AG04449 (cell line): ENCODE measurements around the gene EIF1.
A peak's percentile ranks its signal among the peaks of the same experiment; 100 is the strongest.

ENCODE experiments used
- CTCF ChIA-PET: fragments of 350-600 bp; formaldehyde crosslinking; extraction: SDS; loops from one replicate; lab custom pipeline; 2021; ENCODE audit warnings: antibody characterized with exemption; lab: Yijun Ruan, JAX
- POLR2A ChIA-PET: fragments of 400-600, 350-600 bp; formaldehyde crosslinking; extraction: SDS; loops from one replicate; lab custom pipeline; 2020; ENCODE audit warnings: antibody characterized with exemption, inconsistent platforms; lab: Yijun Ruan, JAX
- DNase-seq: peaks from one replicate; pipeline ENCODE4 v3.0.0-alpha.2; 2010; ENCODE audit warnings: low read depth, low spot score
- H3K4me3 ChIP-seq: 2 replicates; pipeline ENCODE4 v1.5.1; 2011; ENCODE audit warnings: low read depth, mild to moderate bottlenecking, control low read depth, low read length
- TF ChIP-seq, protein P1 (sequence below): IDR thresholded peaks from one replicate; pipeline ENCODE4 v1.5.1; 2011; ENCODE audit warnings: mild to moderate bottlenecking, moderate library complexity, low read length, control low read depth, inconsistent platforms; ENCODE audit not compliant: insufficient read depth; ENCODE audit errors: missing control alignments

Gene EIF1

GRCh38 chr17:41736983-41737679, 48.4 kb downstream of the EIF1 start:
- H3K4me3 ChIP-seq = no peak overlapping the region
- no peak for DNase-seq
- CTCF ChIA-PET = interaction anchor here (0.5 to 4.9 kb wide), 43 partner anchors 9 to 226 kb away, joined by 3 to 189 read pairs (median 5); partner anchors contain the start of genes FKBP10, GAST, JUP and KLHL11
- POLR2A ChIA-PET = interaction anchor here (1.0 to 1.2 kb wide), 2 partner anchors 50 to 65 kb away, joined by 4 to 5 read pairs; partner anchors contain the start of gene JUP
- TF ChIP-seq, protein P1, sequence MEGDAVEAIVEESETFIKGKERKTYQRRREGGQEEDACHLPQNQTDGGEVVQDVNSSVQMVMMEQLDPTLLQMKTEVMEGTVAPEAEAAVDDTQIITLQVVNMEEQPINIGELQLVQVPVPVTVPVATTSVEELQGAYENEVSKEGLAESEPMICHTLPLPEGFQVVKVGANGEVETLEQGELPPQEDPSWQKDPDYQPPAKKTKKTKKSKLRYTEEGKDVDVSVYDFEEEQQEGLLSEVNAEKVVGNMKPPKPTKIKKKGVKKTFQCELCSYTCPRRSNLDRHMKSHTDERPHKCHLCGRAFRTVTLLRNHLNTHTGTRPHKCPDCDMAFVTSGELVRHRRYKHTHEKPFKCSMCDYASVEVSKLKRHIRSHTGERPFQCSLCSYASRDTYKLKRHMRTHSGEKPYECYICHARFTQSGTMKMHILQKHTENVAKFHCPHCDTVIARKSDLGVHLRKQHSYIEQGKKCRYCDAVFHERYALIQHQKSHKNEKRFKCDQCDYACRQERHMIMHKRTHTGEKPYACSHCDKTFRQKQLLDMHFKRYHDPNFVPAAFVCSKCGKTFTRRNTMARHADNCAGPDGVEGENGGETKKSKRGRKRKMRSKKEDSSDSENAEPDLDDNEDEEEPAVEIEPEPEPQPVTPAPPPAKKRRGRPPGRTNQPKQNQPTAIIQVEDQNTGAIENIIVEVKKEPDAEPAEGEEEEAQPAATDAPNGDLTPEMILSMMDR = no peak

- H3K4me3 ChIP-seq = no peak overlapping the region
- POLR2A ChIA-PET = interaction anchor here (1.0 to 1.2 kb wide), 2 partner anchors 49 to 64 kb away, joined by 4 to 5 read pairs; partner anchors contain the start of gene JUP
- TF ChIP-seq, protein P1 = no peak
- CTCF ChIA-PET = interaction anchor here (0.5 to 4.9 kb wide), 40 partner anchors 9 to 224 kb away, joined by 3 to 189 read pairs (median 5); partner anchors contain the start of genes FKBP10, GAST, JUP and KLHL11
- DNase-seq = no peak
Observed at GRCh38 chr17:41737680-41738023, 49.0 kb downstream of the EIF1 start.

GRCh38 chr17:41738077-41738800, 49.6 kb downstream of the EIF1 start:
- ChIA-PET CTCF (interaction anchor here (0.5 to 7.7 kb wide), 39 partner anchors 10 to 223 kb away, joined by 3 to 189 read pairs (median 6); partner anchors contain the start of genes FKBP10, GAST, JUP and KLHL11), POLR2A (interaction anchor here (1.0 to 1.2 kb wide), 2 partner anchors 48 to 64 kb away, joined by 4 to 5 read pairs; partner anchors contain the start of gene JUP)
- TF ChIP-seq, protein P1 = peak; percentile 93
- no peak for DNase-seq
- no peak overlapping the region for H3K4me3 ChIP-seq

- H3K4me3 ChIP-seq = no peak overlapping the region
- no peak for DNase-seq
- TF ChIP-seq, protein P1 = no peak
- ChIA-PET CTCF (interaction anchor here (0.7 to 7.7 kb wide), 3 partner anchors 10 to 60 kb away, joined by 4 to 107 read pairs (median 5); no protein-coding TSS in a partner anchor), POLR2A (no interaction called here)
Observed at GRCh38 chr17:41738801-41739112, 50.1 kb downstream of the EIF1 start.

DNA sequence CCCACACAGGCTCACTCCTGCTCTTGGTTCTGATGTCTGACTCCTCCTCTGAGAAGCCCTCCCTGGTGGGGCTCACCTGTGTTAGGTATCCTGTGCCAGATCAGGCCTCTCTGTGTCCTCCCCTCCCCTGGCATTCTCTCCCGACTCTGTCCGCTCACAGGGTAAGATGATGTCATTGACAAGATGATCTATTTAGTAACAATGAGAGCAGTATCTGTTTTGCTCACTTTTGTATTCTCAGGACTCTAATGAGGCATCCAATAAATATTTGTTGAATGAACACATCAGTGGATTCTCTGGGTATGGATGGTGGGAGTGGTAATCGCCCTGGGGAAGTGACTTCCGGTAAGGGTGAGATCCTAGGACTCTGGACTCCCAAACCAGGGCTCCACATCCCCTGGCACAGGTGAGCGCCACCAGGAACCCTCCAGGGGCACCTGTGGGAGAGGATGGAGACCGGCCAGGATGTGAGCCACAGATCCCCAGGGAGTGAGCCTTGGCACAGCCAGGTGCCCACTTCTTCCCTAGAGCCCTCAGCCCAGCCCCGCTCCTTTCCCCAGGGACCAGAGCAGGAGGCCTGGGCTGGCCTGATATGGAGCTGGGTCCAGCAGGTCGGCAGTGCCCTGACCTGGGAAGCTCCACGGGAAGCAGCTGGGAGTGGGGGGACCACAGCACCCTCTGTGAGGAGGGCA, 51.1 kb downstream of the EIF1 start:
- CTCF ChIA-PET = interaction anchor here (0.7 to 7.7 kb wide), 8 partner anchors 8 to 71 kb away, joined by 3 to 107 read pairs (median 4); no protein-coding TSS in a partner anchor
- no peak for DNase-seq
- POLR2A ChIA-PET = interaction anchor here (1.1 kb wide), 1 partner anchor 62 kb away, joined by 3 read pairs; no protein-coding TSS in a partner anchor
- TF ChIP-seq, protein P1 = no peak
- H3K4me3 ChIP-seq = no peak overlapping the region
